NCI-H510A (cell line): ENCODE measurements around the gene PAM.

ENCODE experiments used
- DNase-seq: peaks from one replicate; lab custom pipeline; 2025; lab: John Stamatoyannopoulos, UW

The PAM gene

GRCh38 chr5:102813740-102814139 lies 58.6 kb downstream of the PAM start:
- DNase-seq = no peak

GRCh38 chr5:102815084-102815483 lies 60.0 kb downstream of the PAM start:
- no peak for DNase-seq

- DNase-seq = no peak
Measured at GRCh38 chr5:102815540-102816332, 60.6 kb downstream of the PAM start.

DNA sequence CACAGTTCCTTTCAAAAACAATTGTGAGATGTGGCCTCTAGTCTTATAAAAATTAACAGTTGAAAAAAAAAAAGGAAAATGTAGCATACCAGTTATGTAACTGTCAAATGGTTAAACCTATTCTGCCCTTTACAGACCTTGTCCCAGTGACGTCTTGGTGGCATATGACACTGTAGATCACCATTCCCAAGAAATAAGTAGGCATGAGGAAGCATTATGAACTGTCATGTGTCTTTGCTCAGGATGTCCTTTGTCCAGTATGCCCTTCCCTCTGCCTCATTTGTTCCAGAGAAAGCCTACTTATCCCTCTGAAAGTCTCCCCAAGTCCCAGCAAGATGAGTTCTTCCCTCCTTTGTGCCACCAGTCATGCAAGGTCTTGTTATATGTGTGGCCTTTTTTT lies 63.2 kb downstream of the PAM start:
- no peak for DNase-seq

DNA sequence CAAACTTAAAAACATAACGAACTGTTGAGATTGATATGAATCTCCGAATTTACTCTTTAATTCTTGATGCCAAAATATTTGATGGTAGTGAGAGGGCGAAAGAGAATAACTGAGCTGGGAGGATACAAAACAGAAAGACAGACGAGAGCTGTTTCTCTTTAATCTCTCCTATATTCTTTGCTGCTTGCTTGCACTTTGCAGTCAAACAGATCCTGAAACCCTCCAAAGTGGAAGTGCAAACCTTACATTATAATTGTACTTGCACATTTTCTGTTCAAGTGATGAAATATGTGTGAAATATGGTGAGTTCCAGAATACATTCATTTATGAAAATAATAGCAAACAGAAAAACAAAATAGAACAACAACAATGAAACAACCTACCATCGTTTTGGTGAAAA lies 63.8 kb downstream of the PAM start:
- no peak for DNase-seq

DNA sequence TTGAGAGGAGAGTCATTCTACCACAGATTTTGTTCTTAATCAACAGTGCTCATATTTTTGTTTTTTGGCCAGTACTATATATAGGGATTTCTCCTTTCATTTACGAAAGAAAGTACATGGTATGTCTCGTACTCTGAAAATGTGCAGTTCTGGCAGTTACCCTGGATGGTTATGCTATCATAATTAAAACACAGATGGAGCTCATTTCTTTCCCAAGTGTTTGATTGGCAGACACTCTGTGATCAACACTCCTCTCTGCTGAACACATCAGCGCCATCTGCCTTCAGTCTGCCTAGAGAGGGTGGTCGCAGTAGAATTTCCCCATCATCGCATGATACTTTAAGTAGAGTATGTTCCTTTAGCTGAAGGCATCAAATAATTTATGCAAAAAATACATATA lies 64.5 kb downstream of the PAM start:
- no peak for DNase-seq

DNA sequence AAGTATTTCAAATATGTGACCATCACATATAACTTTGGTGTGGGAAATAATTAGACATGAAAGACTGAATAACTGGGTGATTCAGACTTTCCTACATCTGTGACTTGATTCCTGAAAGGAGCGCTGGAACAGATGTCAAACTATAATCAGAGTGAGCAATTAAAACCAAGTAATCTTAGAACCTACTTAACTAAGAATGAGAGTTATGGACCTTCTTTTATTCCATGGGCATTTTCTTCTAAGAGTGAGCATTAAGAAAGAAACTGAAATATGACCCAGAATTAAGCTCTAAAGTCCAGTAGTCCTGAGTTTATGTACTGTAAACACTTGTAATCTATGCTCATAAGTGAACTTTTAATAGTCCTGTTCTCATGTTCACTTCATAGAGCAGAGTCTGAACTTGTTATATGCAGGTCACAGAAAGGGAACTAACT lies 68.4 kb downstream of the PAM start:
- DNase-seq = no peak

- no peak for DNase-seq
Measured at GRCh38 chr5:102826629-102827028, 71.5 kb downstream of the PAM start.

DNA sequence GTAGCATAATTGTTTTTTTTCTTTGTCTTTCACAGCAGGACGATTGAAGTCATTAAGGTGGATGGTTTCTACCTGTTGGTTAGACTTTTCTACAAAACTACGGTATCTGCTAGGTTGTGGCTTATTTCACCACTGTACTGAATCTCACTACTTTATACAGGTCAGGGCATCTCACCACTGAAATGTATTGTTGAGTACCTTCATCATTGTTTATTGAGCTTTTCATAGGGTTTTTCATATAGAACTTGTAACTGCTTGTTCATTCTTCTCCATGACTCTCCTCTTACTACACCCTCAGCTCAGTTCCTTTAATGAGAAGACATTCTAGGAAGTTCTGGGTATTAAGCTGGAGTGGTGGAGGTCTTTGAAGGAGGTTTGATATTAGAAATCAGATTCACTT lies 75.1 kb downstream of the PAM start:
- no peak for DNase-seq

- DNase-seq = no peak
Measured at GRCh38 chr5:102832445-102832844, 77.3 kb downstream of the PAM start.

- DNase-seq = no peak
Measured at GRCh38 chr5:102833146-102833545, 78.0 kb downstream of the PAM start.

- no peak for DNase-seq
Measured at GRCh38 chr5:102834438-102834964, 79.4 kb downstream of the PAM start.

DNA sequence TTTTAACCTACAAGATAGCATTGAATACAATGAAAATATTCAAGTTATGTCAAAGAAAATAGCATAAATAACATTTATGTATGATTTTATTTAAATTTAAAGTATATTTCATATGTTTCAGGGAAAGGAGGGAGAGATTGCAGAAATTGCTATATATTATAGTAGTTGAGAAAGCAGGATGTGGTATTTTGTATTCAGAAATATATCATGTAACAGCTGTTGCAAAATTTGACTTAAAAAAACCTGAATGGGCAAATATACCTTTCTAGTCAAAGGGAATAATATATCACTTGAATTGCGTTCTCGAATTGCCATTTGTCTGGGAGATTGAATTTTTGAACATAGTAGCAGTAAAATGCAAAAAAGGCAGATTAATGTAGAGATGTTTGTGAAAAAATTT lies 80.6 kb downstream of the PAM start:
- DNase-seq = no peak

- DNase-seq = no peak
Measured at GRCh38 chr5:102841021-102841420, 85.9 kb downstream of the PAM start.

DNA sequence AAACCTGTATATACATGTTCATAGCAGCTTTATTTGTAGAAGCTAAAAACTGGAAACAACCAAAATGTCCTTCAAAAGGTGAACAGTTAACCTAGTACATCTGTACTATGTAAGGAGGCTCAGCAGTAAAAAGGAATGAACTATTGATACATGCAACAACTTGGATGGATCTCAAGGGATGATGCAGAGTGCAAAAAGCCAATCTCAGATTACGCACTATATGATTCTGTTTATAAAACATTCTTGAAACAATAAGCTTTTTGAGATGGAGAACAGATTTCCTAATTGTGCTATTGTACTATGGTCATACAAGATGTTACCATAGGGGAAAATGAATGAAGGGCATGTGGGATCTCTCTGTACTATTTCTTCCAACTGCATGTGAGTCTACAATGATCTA lies 88.9 kb downstream of the PAM start:
- DNase-seq = no peak

- peak; percentile 30 for DNase-seq
Measured at GRCh38 chr5:102845041-102845440, 89.9 kb downstream of the PAM start.

- no peak for DNase-seq
Measured at GRCh38 chr5:102850503-102850902, 95.4 kb downstream of the PAM start.

DNA sequence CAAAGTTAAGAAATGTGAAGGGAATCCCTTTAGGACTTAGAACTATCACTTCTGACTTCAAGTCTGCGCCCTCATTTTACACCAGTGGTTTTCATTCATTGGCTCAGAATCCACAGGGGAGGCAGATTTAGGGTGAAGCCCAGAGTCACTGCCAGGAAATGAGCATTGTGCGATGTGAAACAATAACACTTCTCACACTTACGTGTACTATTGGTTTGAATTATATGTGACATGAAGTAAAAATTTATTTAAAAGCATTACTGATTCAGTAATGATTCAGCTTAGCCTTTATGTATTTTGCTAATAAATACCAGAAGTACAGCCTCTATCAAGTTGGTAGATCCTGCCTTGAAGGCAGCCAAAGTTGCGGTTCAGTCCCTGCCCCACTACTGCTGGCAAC lies 98.6 kb downstream of the PAM start:
- no peak for DNase-seq

DNA sequence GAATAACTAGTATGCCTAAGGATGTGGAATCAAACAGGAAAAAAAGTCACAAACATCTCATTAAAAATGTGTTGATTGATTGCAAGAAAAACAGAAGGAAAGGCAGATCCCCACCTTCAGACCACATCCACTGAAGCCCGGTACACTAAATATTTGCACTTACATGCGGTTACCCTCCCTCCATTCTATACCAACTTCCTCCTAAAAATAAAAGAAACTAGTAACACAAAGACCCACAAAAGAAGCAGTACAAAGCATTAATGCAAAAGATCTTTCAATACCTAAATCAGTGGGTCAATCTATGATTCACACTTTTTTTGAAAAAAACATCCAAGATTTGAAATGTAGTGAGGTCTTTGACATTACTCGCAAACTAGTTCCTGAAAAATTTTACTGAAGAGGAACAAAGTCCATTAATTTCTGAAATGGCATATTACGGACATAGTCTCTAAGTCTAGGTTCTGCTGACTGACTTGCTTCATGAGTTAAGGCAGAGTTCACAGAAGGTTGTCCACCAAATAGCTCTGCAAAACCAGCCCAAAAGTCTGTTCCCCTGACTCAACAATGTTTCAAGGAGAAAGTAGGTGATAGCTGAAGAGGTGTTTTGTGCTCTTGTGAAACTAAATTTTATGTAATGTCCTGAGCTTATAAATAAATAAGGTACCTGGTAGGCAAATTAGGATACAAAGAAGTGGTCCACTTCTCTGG lies 100.7 kb downstream of the PAM start:
- DNase-seq = no peak

DNA sequence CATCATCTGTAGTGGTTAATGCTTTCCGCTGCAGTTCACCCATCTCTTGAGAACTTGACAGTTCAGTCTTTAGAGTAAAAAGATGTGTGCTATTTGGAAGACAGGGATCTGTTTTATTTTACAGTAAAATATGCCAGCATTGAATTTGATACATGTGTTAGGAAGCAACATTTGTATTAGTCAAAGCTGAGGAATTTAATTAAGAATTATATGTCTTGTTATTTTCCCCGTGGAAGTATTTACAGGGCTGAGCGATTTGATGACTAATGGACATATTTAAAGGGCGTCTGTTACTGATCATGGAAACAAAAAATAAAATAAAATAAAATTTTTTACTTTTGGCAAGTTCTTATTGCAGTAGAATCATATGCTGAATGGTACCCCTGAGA lies 101.3 kb downstream of the PAM start:
- DNase-seq = no peak

GRCh38 chr5:102857076-102857818 lies 102.1 kb downstream of the PAM start:
- no peak for DNase-seq

DNA sequence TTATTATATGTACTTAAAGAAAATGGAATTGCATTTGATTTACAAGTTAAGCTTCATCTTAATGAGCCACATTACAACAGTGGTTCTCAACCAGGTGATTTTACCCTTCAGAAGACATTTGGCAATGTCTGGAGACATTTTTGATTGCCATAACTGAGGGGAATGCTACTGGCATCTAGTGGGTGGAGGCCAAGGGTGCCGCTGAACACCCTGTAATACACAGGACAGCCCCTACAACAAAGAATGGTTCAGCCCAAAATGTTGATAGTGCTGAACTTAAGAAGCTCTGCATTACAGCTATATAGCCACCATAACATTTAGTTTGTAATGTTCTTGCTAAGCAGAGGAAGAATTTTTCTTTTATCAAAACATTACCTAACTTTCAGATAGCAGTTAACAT lies 103.1 kb downstream of the PAM start:
- no peak for DNase-seq

DNA sequence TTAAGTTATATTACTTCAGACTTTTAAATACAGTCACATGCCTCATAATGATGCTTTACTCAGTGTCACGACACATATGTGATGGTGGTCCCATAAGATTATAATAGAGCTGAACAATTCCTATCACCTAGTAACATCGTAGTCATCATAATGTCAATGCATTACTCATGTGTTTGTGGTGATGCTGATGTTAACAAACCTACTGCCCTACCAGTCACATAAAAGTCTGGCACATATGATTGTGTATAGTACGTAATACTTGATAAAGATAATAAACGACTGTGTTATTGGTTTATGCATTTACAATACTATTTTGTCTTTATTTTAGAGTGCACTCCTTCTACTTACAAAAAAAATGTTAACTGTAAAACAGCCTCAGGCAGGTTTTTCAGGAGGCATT lies 103.7 kb downstream of the PAM start:
- no peak for DNase-seq
